NK-92 (cell line): ENCODE data around the gene BCL7C.
"Not testable (repeated sequence)": the region's sequence is repeated elsewhere in the genome, so short reads cannot be mapped to it uniquely, and the experiment has no call there.

Source experiments
- DNase-seq: peaks from one replicate; lab custom pipeline; 2025; ENCODE audit not compliant: unreplicated experiment; lab: John Stamatoyannopoulos, UW

Gene BCL7C

DNA sequence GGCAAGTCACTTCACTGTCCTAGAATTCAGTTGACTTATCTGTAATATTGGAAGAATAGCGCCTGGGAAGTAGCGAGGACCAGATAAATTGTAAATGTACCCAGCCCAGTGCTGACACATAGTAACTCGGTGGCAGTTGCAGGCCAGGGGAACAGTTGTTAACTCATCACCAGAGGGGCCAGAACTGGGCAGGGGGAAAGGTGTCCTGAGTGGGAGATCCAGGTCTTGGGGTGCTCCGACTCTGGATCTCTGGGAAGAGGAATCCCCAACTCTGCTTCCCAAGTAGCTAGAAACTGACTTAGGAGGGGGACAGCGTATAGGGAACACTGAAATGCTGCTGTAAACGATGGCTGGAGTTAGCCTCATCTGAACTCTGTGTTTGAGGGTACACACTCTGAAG, 23.0 kb downstream of the BCL7C start:
- no peak for DNase-seq

GRCh38 chr16:30867747-30868146, 26.1 kb downstream of the BCL7C start:
- DNase-seq = no peak

- DNase-seq = no peak
Observed at GRCh38 chr16:30866031-30866430, 27.8 kb downstream of the BCL7C start.

DNA sequence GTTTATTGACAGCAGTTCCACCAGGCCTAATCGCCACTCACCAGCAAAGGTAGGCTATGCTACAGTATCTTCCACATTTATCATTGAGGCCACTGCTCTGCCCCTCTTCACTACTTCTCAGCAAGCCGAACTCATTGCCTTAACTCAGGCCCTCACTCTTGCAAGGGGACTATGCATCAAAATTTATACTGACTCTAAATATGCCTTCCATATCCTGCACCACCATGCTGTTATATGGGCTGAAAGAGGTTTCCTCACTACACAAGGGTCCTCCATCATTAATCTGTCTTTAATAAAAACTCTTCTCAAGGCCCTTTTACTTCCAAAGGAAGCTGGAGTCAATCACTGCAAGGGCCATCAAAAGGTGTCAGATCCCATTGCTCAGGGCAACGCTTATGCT, 30.7 kb downstream of the BCL7C start:
- not testable (repeated sequence) for DNase-seq

DNA sequence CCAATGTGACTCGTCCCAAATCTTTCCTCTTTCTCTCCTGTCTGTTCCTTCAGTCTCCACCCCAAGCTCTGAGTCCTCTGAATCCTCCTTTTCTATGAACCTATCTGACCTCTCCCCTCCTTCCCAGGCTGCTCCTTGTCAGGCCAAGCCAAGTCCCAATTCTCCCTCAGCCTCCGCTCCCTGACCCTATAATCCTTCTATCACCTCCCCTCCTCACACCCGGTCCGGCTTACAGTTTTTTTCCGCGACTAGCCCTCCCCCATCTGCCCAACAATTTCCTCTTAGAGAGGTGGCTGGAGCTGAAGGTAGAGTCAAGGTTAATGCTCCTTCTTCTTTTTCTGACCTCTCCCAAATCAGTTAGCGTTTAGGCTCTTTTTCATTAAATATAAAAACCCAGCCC, 33.1 kb downstream of the BCL7C start:
- DNase-seq = not testable (repeated sequence)

DNA sequence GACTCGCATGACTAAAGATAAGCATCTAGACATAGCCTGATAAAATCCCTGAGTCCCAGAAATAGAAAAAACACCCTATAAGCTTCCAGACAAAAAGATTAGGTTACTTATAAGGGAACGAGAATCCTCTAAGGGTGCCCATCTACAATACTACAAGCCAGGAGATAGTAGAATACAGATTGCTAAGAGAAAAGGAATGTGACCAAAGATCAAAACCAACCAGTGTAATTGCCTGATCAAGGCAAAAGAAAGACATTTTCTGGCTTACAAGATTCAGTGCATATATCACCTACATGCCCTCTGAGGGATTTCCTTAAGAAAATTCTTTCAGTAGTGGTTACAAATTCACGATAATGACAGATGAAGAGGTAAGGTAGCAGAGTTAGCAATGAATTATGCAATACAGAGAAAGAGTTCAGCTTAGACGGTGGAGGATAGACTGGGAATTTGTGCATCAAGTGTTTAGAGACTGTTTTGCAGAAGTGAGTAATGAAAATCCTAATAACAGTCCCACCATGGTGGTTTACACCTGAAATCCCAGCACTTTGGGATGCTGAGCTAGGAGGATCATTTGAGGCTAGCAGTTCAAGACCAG, 35.0 kb downstream of the BCL7C start:
- DNase-seq = no peak

DNA sequence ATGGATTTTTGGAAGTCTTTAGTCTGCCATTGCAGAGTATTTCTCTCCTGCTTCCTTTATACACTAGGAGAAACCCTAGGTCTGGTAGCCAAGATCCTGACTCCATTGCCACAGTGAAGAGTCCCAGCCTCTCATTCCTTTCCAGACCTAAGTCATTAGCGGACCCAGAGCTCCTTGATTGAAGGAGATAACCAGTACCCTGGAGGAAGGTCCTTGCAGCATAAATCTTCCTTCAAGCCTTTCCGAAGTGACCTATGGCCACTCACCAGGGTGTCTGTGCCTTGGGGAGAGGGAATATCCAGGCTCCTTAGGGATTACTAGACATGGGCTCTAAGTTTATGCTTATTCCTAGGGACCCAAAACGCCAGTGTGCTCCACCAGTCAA, 35.8 kb downstream of the BCL7C start:
- no peak for DNase-seq

DNA sequence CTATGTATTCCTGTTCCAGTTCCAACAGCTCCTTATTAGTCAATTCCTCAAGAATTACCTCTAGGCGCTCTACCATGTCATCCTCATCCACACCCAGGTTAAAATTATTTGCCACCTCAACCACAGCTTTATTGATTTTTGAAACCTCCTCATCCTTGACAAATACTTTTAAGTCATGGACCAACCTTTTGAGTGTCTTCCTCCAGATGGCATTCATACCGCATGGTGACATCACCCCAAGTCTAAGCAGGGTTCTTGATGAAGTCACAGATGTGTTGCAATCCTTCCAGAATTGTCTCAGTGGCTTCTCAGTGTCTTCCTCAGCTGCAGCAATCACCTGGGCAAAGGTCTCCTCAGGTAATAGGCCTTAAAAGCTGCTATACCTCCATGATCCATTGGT, 40.1 kb downstream of the BCL7C start:
- DNase-seq = no peak

DNA sequence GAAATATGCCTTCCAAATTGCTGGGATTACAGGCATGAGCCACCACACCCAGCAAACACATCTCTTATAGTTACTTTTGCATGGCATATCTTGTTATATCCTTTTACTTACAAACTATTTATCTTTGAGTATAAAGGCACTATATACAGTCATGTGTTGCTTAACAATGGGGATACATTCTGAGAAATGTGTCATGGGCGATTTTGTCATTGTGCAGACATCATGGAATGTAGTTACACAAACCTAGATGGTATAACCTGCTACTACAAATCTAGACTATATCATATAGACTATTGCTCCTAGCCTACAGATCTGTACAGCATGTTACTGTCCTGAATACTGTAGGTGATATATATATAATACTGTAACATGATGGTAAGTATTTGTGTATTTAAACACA, 43.6 kb downstream of the BCL7C start:
- DNase-seq = no peak

GRCh38 chr16:30846649-30847402, 47.1 kb downstream of the BCL7C start:
- no peak for DNase-seq

DNA sequence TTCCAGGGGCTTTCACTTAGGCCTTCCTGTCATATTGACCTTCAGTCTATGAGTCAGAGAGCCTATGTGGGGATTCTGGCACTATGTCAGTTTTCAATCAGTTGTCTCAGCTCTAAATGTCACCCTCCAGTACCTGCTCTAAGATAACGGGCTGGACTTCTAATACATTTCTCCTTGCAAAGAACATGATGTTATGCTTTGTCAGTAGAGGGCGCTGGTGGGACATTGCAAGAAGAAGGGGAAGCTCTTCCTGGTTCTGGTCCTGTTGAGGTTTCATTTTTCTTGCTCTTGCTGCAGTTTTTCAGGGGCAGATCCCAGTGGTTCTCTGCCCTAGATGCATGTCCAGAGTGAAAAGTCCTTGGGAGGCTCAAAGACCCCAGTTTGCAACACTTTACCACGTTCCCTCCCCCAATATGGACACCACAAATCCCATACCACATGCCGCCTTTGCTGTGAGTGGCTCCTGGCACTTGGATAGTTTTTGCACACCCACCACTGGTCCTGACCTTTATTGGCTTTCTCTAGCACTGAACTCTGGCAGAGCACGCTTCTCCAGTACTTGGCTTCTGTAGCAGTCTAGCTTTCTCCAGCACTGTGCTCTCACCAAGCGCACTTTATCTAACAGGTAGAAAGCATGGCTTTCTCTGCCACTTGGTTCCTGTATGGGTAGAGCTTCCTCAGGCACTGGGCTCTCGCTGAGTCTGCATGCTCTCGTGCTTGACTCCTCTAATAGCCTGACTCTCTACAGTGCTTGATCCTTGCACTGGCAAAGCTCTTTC, 49.0 kb downstream of the BCL7C start:
- no peak for DNase-seq

DNA sequence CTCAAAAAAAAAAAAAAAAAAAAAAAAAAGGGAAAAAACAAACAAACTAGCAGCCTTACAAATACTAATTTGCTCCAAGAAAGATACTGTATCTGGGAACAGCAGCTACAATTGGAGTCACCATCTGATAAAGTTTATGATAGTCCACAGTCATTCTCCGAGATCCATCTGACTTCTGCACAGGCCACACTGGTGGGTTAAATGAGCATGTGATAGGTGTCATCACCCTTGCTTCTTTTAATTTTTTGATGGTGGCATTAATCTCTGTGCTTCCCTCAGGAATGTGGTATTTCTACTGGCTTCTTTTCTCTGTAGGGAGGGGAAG, 49.6 kb downstream of the BCL7C start:
- no peak for DNase-seq

DNA sequence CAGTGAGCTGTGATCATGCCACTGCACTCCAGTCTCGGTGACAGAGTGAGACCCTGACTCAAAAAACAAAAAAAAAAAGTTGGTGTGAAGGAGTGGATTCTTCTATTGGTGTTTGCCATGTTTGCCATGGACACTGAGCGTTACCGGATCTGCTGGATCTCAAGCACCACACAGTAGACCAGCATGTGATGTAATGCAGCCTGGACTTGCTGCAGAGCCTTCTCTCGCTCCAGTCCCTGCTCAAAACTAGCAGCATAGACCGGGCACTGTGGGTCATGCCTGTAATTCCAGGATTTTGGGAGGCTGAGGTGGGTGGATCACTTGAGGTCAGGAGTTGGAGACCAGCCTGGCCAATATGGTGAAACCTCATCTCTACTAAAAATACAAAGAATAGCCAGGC, 50.4 kb downstream of the BCL7C start:
- DNase-seq = no peak

- no peak for DNase-seq
Observed at GRCh38 chr16:30842971-30843370, 50.9 kb downstream of the BCL7C start.

- DNase-seq = no peak
Observed at GRCh38 chr16:30841332-30841731, 52.5 kb downstream of the BCL7C start.

GRCh38 chr16:30840611-30841010, 53.3 kb downstream of the BCL7C start:
- no peak for DNase-seq

DNA sequence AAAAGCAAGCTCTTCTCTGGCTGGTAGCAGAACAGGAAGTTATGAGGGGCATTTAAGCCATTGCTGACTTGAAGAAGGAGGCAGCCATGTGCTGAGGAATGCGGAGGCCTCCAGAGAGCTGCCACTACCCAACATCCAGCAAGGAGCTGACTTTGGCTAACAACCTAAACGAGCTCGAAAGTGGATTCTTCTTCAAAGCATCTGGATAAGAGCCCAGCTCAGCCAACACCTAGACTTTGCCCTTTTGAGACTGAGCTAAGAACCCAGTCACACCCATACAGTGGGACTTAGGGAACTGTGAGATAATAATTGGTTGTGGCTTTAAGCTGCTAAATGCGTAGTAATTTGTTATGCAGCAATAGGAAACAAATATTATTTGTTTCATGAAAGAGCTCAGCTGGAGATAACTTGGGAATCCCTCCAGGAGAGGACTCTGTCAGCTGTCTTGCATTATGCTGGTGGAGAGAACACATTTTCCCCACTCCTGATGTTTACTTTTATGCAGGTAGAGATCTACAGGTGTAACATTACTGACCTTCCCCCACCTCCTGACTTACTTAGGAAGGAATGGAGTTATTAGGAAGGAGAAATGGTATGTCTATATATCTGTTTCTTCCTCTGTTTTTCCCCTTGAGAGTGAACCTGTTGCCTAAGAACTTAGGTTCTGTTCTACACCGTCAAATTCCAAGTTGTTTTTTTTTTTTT, 54.2 kb downstream of the BCL7C start:
- no peak for DNase-seq

- no peak for DNase-seq
Observed at GRCh38 chr16:30838876-30839471, 54.9 kb downstream of the BCL7C start.

DNA sequence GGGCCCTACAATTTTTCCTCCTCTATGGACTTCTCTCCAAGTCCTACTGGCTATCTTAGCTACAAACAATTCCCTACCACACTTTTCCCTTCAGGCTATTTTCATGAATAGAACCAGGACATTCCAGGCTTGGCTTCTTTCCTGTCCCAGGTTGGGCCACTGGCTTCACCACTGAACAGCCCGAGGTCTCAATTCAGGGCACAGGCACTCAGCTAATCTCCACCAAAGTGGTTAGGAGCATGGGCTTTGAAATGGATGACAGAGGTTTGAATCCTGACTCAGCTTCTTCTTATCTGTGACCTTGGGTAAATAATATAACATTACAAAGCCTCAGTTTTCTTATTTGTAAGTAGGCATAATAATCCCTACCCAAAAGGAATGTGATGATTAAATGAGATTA, 56.0 kb downstream of the BCL7C start:
- DNase-seq = no peak
